Measurements from ENCODE around the gene LAP3.
"Not testable (repeated sequence)": the region's sequence is repeated elsewhere in the genome, so short reads cannot be mapped to it uniquely, and the experiment has no call there.

- not testable (repeated sequence) for TF ChIP-seq EZH2 (IDR thresholded peaks at IDR 0.05); POLR2AphosphoS5 (IDR thresholded peaks at IDR 0.05; ENCODE audit: borderline replicate concordance, low read depth, low read length); FOXP2 (optimal IDR thresholded peaks at IDR 0.05; ENCODE audit: control extremely low read depth, extremely low read length, insufficient read depth)
These were observed 39.9 kb upstream of the LAP3 start for GRCh38 chr4:17537060-17537459.

Data from SK-N-MC (cell line).